Transverse colon (tissue), 4 donors: Measurements from ENCODE around the gene ZBTB16. TPM values are rescaled to one million over a fixed set of nuclear protein-coding genes. Genes with fewer than 3 reads are reported as not detected.

ENCODE experiments used
- DNase-seq: peaks from one replicate; pipeline ENCODE4 v3.0.0-alpha.2; 2019
- H3K27ac ChIP-seq, 4 donors: fragments of 200-600 bp; sonication (generic); 2 replicates each; pipeline ENCODE4 v1.5.1; 2016 to 2018; ENCODE audit warnings: inconsistent platforms in 4 of 4
- H3K27me3 ChIP-seq: fragments of 200-600 bp; sonication (generic); 2 replicates; pipeline ENCODE4 v1.5.1; 2017; ENCODE audit warnings: inconsistent platforms
- H3K36me3 ChIP-seq, 4 donors: fragments of 200-600 bp; sonication (generic); 2 replicates each; pipeline ENCODE4 v1.5.1; 2017 to 2019; ENCODE audit warnings: inconsistent platforms in 4 of 4
- H3K4me1 ChIP-seq, 4 donors: fragments of 200-600 bp; sonication (generic); 2 replicates each; pipeline ENCODE4 v1.5.1; 2017 to 2020; ENCODE audit warnings: inconsistent platforms in 4 of 4
- H3K4me3 ChIP-seq, 4 donors: fragments of 200-600 bp; sonication (generic); 1 replicate in 1 of 4; 2 replicates in 3 of 4; pipeline versions ENCODE4 v1.5.1 to v1.6.1; 2017 to 2019; ENCODE audit warnings: inconsistent platforms in 4 of 4
- H3K9me3 ChIP-seq, 2 donors: fragments of 200-600 bp; sonication (generic); 2 replicates each; pipeline ENCODE4 v1.5.1; 2017 to 2019; ENCODE audit warnings: inconsistent platforms in 2 of 2
- EP300 ChIP-seq: sonication (generic); formaldehyde crosslinking; IDR thresholded peaks from one replicate; pipeline ENCODE4 v1.6.1; 2017; ENCODE audit warnings: antibody characterized with exemption, low read depth
- POLR2A ChIP-seq: fragments of 450-650 bp; IDR thresholded peaks from one replicate; pipeline ENCODE4 v1.6.1; 2016; ENCODE audit warnings: antibody characterized with exemption, mild to moderate bottlenecking, moderate library complexity
- POLR2AphosphoS5 ChIP-seq, 3 donors: sonication (generic); formaldehyde crosslinking; IDR thresholded peaks; one replicate each; pipeline ENCODE4 v1.6.1; 2016; ENCODE audit warnings: antibody characterized with exemption in 3 of 3
- WGBS, 2 donors: methylation state at CpG; one replicate each; pipeline ENCODE4 v1.1.5; 2018; ENCODE audit warnings: low coverage in 1 of 2; 5-methylcytosine and 5-hydroxymethylcytosine counted together
- in situ Hi-C, 4 donors: fragments of 200-750 bp; cut with MboI; loops; one replicate each; pipeline versions ENCODE4 v1.15.0 to v1.15.1; 2017; ENCODE audit warnings: low sequenced_read_pairs in 3 of 4, low pct_ligation_motif_present in 1 of 4, low pct_unique_long_range_greater_than_20kb in 1 of 4
- intact Hi-C: fragments of 100-400 bp; cut with DNase I; formaldehyde crosslinking; loops from one replicate; pipeline ENCODE4 v1.15.1; 2023; ENCODE audit warnings: low total_unique reads
- total RNA-seq, 4 donors: library from RNA; depleted of rRNA; stranded (reverse); fragments of >200 nt; gene quantifications; one replicate each; pipeline ENCODE4 v1.1.0, GENCODE V29; 2016
- TF ChIP-seq, protein P1 (sequence below), 5 experiments: fragments of 200-600 bp in 3 of 5; fragments of 450-650 bp in 2 of 5; sonication (generic) in 3 of 5; IDR thresholded peaks; 1 replicate in 2 of 5; 2 replicates in 3 of 5; pipeline ENCODE4 v1.5.1; 2016 to 2017; ENCODE audit warnings: antibody characterized with exemption in 5 of 5, inconsistent platforms in 3 of 5, mild to moderate bottlenecking in 2 of 5, moderate library complexity in 1 of 5

The ZBTB16 gene
- total RNA-seq, 4 donors from 2014 or later, result 108 to 271 (median 155) TPM

- in situ Hi-C loops, result loop anchor here in 2 of 4 donors (10.0 to 25.0 kb wide), 3 partner anchors 217 to 367 kb away; partner anchors contain the start of genes HTR3B (in 1 of the 2) and USP28 (in 1 of the 2)
- H3K36me3 ChIP-seq, result peaks cover 0 to 21% (median 10%) of the 10 kb centered on the region in 4 donors
- TF ChIP-seq, protein P1, sequence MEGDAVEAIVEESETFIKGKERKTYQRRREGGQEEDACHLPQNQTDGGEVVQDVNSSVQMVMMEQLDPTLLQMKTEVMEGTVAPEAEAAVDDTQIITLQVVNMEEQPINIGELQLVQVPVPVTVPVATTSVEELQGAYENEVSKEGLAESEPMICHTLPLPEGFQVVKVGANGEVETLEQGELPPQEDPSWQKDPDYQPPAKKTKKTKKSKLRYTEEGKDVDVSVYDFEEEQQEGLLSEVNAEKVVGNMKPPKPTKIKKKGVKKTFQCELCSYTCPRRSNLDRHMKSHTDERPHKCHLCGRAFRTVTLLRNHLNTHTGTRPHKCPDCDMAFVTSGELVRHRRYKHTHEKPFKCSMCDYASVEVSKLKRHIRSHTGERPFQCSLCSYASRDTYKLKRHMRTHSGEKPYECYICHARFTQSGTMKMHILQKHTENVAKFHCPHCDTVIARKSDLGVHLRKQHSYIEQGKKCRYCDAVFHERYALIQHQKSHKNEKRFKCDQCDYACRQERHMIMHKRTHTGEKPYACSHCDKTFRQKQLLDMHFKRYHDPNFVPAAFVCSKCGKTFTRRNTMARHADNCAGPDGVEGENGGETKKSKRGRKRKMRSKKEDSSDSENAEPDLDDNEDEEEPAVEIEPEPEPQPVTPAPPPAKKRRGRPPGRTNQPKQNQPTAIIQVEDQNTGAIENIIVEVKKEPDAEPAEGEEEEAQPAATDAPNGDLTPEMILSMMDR (IDR thresholded peaks at IDR 0.05), result no peak
- TF ChIP-seq POLR2AphosphoS5 (IDR thresholded peaks at IDR 0.05), result peak in 1 of 3 donors; percentile 11
- peak overlapping the region in 1 of 4 donors; percentile 7 for H3K27ac ChIP-seq
- intact Hi-C loops, result loop anchor here (5.0 to 10.0 kb wide), 2 partner anchors 70 to 197 kb away; partner anchors contain the start of gene ZBTB16
- no peaks in the 10 kb centered on the region for H3K9me3 ChIP-seq
- DNase-seq, result no peak
- 85 to 93% methylated on average over 6 to 14 of the region's 14 CpGs for WGBS, 2 donors
- H3K27me3 ChIP-seq, result no peaks in the 10 kb centered on the region
- H3K4me3 ChIP-seq, result no peak overlapping the region
- H3K4me1 ChIP-seq, result peaks cover 6 to 33% (median 18%) of the 10 kb centered on the region in 4 donors
These were observed 195.1 kb downstream of the ZBTB16 start for GRCh38 chr11:114254571-114255146.

DNA sequence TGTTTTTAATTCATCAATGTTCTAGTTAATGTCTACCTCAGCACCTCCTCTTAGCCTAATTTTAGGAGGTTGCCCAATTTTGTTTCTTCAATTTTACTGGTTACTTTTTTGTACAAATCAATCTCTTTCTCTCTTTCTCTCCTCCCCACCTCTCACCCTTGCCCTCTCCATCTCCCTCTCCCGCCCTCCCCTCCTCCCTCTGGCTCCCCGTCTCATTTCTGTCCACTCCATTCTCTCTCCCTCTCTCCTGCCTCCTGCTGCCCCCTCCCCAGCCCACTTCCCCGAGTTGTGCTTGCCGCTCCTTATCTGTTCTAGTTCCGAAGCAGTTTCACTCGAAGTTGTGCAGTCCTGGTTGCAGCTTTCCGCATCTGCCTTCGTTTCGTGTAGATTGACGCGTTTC is 195.8 kb downstream of the ZBTB16 start:
- Histone ChIP-seq H3K27ac (peak overlapping the region in 1 of 4 donors; percentile 7), H3K4me1 (peaks cover 6 to 37% (median 23%) of the 10 kb centered on the region in 4 donors), H3K36me3 (peaks cover 0 to 21% (median 9%) of the 10 kb centered on the region in 4 donors), H3K27me3 (no peaks in the 10 kb centered on the region), H3K4me3 (no peak overlapping the region), H3K9me3 (no peaks in the 10 kb centered on the region)
- DNase-seq, result no peak
- intact Hi-C loops, result loop anchor here (5.0 to 10.0 kb wide), 2 partner anchors 70 to 198 kb away; partner anchors contain the start of gene ZBTB16
- TF ChIP-seq EP300 (no peak), POLR2AphosphoS5 (IDR thresholded peaks at IDR 0.05) (no peak), POLR2A (no peak)
- TF ChIP-seq, protein P1 (IDR thresholded peaks at IDR 0.05), result no peak
- in situ Hi-C loops, result loop anchor here in 2 of 4 donors (10.0 to 25.0 kb wide), 3 partner anchors 218 to 368 kb away; partner anchors contain the start of genes HTR3B (in 1 of the 2) and USP28 (in 1 of the 2)
- 92 to 94% methylated on average over 11 of the region's 11 CpGs for WGBS, 2 donors

GRCh38 chr11:114256176-114256966 is 196.9 kb downstream of the ZBTB16 start:
- H3K4me1 ChIP-seq, result peaks cover 3 to 43% (median 26%) of the 10 kb centered on the region in 4 donors
- TF ChIP-seq, protein P1 (IDR thresholded peaks at IDR 0.05), result no peak
- no peak for TF ChIP-seq EP300
- peak in 1 of 3 donors; percentile 43 for TF ChIP-seq POLR2AphosphoS5 (IDR thresholded peaks at IDR 0.05)
- intact Hi-C loops (loop anchor here (5.0 to 10.0 kb wide), 2 partner anchors 72 to 199 kb away; partner anchors contain the start of gene ZBTB16), in situ Hi-C loops (loop anchor here in 2 of 4 donors (10.0 to 25.0 kb wide), 3 partner anchors 219 to 369 kb away; partner anchors contain the start of genes HTR3B (in 1 of the 2) and USP28 (in 1 of the 2))
- peaks cover 0 to 10% (median 3%) of the 10 kb centered on the region in 4 donors for H3K36me3 ChIP-seq
- 85 to 92% methylated on average over 9 to 20 of the region's 20 CpGs for WGBS, 2 donors
- no peaks in the 10 kb centered on the region for H3K27me3 ChIP-seq
- no peak overlapping the region for H3K4me3 ChIP-seq
- DNase-seq, result no peak
- no peaks in the 10 kb centered on the region for H3K9me3 ChIP-seq
- H3K27ac ChIP-seq, result peak overlapping the region; percentile 26 to 76 (median 72)

DNA sequence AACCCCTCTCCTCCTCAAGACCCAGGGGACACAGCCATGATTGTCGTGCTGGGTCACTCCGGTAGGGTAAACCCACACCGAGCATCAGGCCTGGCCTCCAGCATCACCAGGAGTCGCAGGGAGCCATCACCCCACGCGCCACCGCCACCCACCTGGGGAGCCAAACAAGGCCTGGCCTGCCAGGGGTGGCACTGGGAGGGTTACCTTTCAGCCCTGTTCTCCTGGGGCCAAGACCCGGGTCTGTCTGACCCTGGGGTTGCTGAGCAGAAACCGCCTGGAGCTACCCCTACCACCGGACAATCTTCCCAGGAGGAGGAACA is 197.4 kb downstream of the ZBTB16 start:
- Histone ChIP-seq H3K27ac (peak overlapping the region; percentile 26 to 76 (median 72)), H3K27me3 (no peaks in the 10 kb centered on the region), H3K9me3 (no peaks in the 10 kb centered on the region), H3K4me3 (no peak overlapping the region), H3K4me1 (peaks cover 0 to 43% (median 26%) of the 10 kb centered on the region in 4 donors), H3K36me3 (peaks cover 0 to 5% (median 1%) of the 10 kb centered on the region in 4 donors)
- in situ Hi-C loops (loop anchor here in 2 of 4 donors (10.0 to 25.0 kb wide), 3 partner anchors 220 to 370 kb away; partner anchors contain the start of genes HTR3B (in 1 of the 2) and USP28 (in 1 of the 2)), intact Hi-C loops (loop anchor here (5.0 to 10.0 kb wide), 2 partner anchors 72 to 200 kb away; partner anchors contain the start of gene ZBTB16)
- WGBS, 2 donors, result 91% methylated on average over 10 of the region's 10 CpGs; no CpG with 5 or more reads in 1 of the 2 donors
- no peak for TF ChIP-seq POLR2A
- TF ChIP-seq, protein P1 (IDR thresholded peaks at IDR 0.05), result no peak
- no peak for TF ChIP-seq POLR2AphosphoS5 (IDR thresholded peaks at IDR 0.05)
- TF ChIP-seq EP300, result no peak
- no peak for DNase-seq
